Cardiac muscle cell (in vitro differentiated cells and primary cell): ENCODE results near the gene CA10. TPM values are rescaled to one million over a fixed set of nuclear protein-coding genes. Genes with fewer than 3 reads are reported as not detected.

ENCODE experiments used
- DNase-seq, 2 donors: peaks; one replicate each; pipeline versions ENCODE4 v3.0.0 to v3.0.0-alpha.2; 2010 to 2017; ENCODE audit warnings: low read depth in 1 of 2, low spot score in 1 of 2
- H3K27ac ChIP-seq: fragments of 200-600 bp; sonication (generic); 2 replicates; pipeline ENCODE4 v1.5.1; 2016
- H3K27me3 ChIP-seq: fragments of 200-600 bp; sonication (generic); 2 replicates; pipeline ENCODE4 v1.6.0; 2016; ENCODE audit warnings: control low read depth
- H3K36me3 ChIP-seq: fragments of 200-600 bp; sonication (generic); 2 replicates; pipeline ENCODE4 v1.5.1; 2016; ENCODE audit warnings: control low read depth
- H3K4me1 ChIP-seq: fragments of 200-600 bp; sonication (generic); 2 replicates; pipeline ENCODE4 v1.8.1; 2017; ENCODE audit warnings: low read depth, mild to moderate bottlenecking, mixed run types
- H3K4me3 ChIP-seq: fragments of 200-600 bp; sonication (generic); 2 replicates; pipeline ENCODE4 v1.5.1; 2016; ENCODE audit warnings: mild to moderate bottlenecking
- H3K9me3 ChIP-seq: fragments of 200-600 bp; sonication (generic); 2 replicates; pipeline ENCODE4 v1.5.1; 2017; ENCODE audit warnings: low read depth, mild to moderate bottlenecking, control low read depth
- polyA plus RNA-seq: library from polyadenylated mRNA; unstranded; fragments of >200 nt; fragmentation: Nextera tagmentation; extraction: Ambion mirVana; gene quantifications from 2 replicates; pipeline ENCODE4 v1.2.1, GENCODE V29; 2016
- total RNA-seq: library from RNA; depleted of rRNA; stranded (reverse); fragments of >200 nt; gene quantifications from 2 replicates; pipeline ENCODE4 v1.2.3, GENCODE V29; 2016
- TF ChIP-seq, protein P1 (sequence below): IDR thresholded peaks from 2 replicates; pipeline ENCODE4 v1.5.1; 2012; ENCODE audit warnings: low read depth, mild to moderate bottlenecking, low read length

CA10 gene
- total and polyA plus RNA-seq, 2 experiments from 2014 or later: not detected

DNA sequence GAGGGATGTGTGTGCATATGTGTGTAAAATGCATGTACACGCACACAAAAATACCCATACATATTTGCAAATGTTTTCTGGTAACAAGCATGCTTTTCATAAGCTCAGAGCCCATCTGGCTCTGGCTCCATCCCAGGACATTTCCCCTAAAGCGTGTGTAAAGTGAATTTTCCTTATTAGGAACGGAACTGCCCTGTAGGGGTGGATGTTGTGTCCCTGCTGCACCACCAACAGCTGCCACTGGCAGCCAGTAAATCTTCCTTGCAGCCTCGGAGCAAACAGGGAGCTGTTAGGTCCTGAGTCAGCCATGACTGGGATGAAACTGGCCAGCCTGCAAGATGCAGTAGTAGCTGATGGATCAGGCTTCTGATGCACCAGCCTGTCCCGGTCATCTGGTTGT is 504.6 kb downstream of the CA10 start:
- TF ChIP-seq, protein P1, sequence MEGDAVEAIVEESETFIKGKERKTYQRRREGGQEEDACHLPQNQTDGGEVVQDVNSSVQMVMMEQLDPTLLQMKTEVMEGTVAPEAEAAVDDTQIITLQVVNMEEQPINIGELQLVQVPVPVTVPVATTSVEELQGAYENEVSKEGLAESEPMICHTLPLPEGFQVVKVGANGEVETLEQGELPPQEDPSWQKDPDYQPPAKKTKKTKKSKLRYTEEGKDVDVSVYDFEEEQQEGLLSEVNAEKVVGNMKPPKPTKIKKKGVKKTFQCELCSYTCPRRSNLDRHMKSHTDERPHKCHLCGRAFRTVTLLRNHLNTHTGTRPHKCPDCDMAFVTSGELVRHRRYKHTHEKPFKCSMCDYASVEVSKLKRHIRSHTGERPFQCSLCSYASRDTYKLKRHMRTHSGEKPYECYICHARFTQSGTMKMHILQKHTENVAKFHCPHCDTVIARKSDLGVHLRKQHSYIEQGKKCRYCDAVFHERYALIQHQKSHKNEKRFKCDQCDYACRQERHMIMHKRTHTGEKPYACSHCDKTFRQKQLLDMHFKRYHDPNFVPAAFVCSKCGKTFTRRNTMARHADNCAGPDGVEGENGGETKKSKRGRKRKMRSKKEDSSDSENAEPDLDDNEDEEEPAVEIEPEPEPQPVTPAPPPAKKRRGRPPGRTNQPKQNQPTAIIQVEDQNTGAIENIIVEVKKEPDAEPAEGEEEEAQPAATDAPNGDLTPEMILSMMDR: no peak
- no peaks in the 10 kb centered on the region for H3K4me1 ChIP-seq
- no peak overlapping the region for H3K4me3 ChIP-seq
- no peaks in the 10 kb centered on the region for H3K27me3 ChIP-seq
- H3K36me3 ChIP-seq: no peaks in the 10 kb centered on the region
- no peak for DNase-seq
- no peaks in the 10 kb centered on the region for H3K9me3 ChIP-seq
- no peak overlapping the region for H3K27ac ChIP-seq

DNA sequence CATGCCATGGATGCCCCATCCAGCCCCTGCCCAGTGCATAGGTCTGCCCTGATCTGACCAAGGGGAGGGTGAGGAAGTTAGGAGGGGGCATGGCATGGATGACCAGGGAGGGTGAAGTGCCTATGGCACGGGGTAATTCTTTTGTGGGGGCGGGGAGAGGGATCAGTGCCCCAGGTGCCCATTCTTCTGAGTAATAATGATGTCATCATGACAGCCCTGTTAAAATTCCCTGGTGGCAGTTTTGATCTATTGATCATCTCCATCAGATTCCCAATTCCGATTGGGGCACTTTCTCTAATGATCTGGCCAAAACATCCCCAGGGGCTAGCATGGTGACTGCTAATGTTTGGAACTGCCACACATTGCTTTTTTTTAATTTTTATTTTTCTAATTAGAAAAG is 506.0 kb downstream of the CA10 start:
- Histone ChIP-seq H3K4me3 (no peak overlapping the region), H3K4me1 (no peaks in the 10 kb centered on the region), H3K9me3 (no peaks in the 10 kb centered on the region), H3K27ac (no peak overlapping the region), H3K36me3 (no peaks in the 10 kb centered on the region), H3K27me3 (no peaks in the 10 kb centered on the region)
- TF ChIP-seq, protein P1: no peak
- no peak for DNase-seq

- Histone ChIP-seq H3K4me1 (no peaks in the 10 kb centered on the region), H3K4me3 (no peak overlapping the region), H3K9me3 (no peaks in the 10 kb centered on the region), H3K27ac (no peak overlapping the region), H3K27me3 (no peaks in the 10 kb centered on the region), H3K36me3 (no peaks in the 10 kb centered on the region)
- TF ChIP-seq, protein P1: no peak
- no peak for DNase-seq
Observed at GRCh38 chr17:51651513-51652298, 506.8 kb downstream of the CA10 start.

DNA sequence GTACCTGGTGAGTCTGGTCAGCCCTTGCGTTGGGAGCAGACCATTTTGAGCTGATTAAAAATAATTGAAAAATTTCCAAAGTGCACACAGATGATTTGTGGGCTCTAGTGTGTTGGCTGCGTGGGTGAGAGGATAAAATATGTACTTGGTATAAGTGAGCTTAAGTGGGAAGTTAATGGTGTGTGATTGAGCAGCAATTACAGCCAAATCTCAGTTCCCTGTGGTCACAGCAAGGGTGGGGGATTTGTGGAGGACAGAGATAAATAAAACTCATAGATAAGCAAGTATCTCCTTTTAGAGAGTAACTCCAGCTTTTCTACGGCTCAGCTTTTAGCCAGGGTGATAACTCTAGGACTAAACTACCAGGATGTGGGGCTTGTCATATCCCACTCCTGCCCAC is 507.7 kb downstream of the CA10 start:
- no peaks in the 10 kb centered on the region for H3K27me3 ChIP-seq
- H3K4me1 ChIP-seq: no peaks in the 10 kb centered on the region
- DNase-seq: no peak
- no peak overlapping the region for H3K27ac ChIP-seq
- H3K4me3 ChIP-seq: no peak overlapping the region
- H3K9me3 ChIP-seq: no peaks in the 10 kb centered on the region
- no peaks in the 10 kb centered on the region for H3K36me3 ChIP-seq
- TF ChIP-seq, protein P1: no peak

DNA sequence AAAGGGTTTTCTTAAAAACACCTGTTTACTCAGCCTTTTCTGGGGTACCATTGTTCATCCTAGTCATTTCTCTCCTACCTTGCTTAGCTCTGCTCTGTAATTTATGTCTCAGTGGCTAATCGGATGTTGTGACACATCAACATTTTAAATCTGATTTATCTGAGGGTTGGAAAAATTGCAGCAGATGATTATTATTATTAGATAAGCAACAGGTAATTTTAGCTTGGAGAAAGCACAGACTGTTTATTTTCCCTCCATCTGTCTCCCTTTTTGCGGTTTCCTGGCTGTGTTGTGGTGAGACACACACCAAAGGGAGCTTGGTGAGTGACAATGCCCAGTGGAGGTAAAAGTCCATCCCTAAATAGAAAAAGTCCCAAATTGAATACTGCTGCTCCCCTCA is 508.3 kb downstream of the CA10 start:
- H3K4me3 ChIP-seq: no peak overlapping the region
- no peaks in the 10 kb centered on the region for H3K9me3 ChIP-seq
- H3K27ac ChIP-seq: no peak overlapping the region
- DNase-seq: no peak
- H3K4me1 ChIP-seq: no peaks in the 10 kb centered on the region
- TF ChIP-seq, protein P1: no peak
- H3K27me3 ChIP-seq: no peaks in the 10 kb centered on the region
- no peaks in the 10 kb centered on the region for H3K36me3 ChIP-seq
